Heart left ventricle (tissue), 16 donors: ENCODE results near the gene SNX9. TPM values are rescaled to one million over a fixed set of nuclear protein-coding genes. Genes with fewer than 3 reads are reported as not detected.

Source experiments
- ATAC-seq, 4 donors: fragments of 200-7000 bp; cut with Tn5 transposase; one replicate each; pipeline ENCODE4 v1.9.1; 2020 to 2022; ENCODE audit warnings: moderate library complexity in 4 of 4, mild to moderate bottlenecking in 3 of 4, moderate number of reproducible peaks in 1 of 4
- DNase-seq, 5 donors: peaks; one replicate each; pipeline ENCODE4 v3.0.0-alpha.2; 2020
- H3K27ac ChIP-seq, 12 donors: fragments of 200-600 bp; sonication (generic) in 4 of 12; one replicate each; pipeline versions ENCODE4 v1.5.0 to v1.8.0; 2016 to 2022; ENCODE audit warnings: mild to moderate bottlenecking in 2 of 12
- H3K27me3 ChIP-seq, 9 donors: fragments of 200-600 bp; sonication (generic) in 2 of 9; one replicate each; pipeline versions ENCODE4 v1.5.1 to v1.8.0; 2016 to 2022; ENCODE audit warnings: mild to moderate bottlenecking in 3 of 9
- H3K36me3 ChIP-seq, 9 donors: fragments of 200-600 bp; sonication (generic) in 2 of 9; one replicate each; pipeline versions ENCODE4 v1.5.0 to v1.8.0; 2018 to 2022; ENCODE audit warnings: mild to moderate bottlenecking in 2 of 9
- H3K4me1 ChIP-seq, 12 donors: fragments of 200-600 bp; sonication (generic) in 4 of 12; one replicate each; pipeline versions ENCODE4 v1.5.0 to v1.8.0; 2016 to 2022; ENCODE audit warnings: mild to moderate bottlenecking in 3 of 12
- H3K4me3 ChIP-seq, 12 donors: fragments of 200-600 bp; sonication (generic) in 4 of 12; one replicate each; pipeline versions ENCODE4 v1.5.0 to v1.8.0; 2017 to 2022; ENCODE audit warnings: mild to moderate bottlenecking in 9 of 12, moderate library complexity in 4 of 12
- H3K9me3 ChIP-seq, 12 donors: fragments of 200-600 bp; sonication (generic) in 4 of 12; one replicate each; pipeline versions ENCODE4 v1.5.0 to v1.8.0; 2016 to 2022; ENCODE audit warnings: mild to moderate bottlenecking in 1 of 12
- POLR2A ChIP-seq, 2 donors: fragments of 450-650 bp; IDR thresholded peaks; one replicate each; pipeline ENCODE4 v1.6.1; 2017; ENCODE audit warnings: antibody characterized with exemption in 2 of 2, mild to moderate bottlenecking in 2 of 2, moderate library complexity in 2 of 2
- whole genome bisulfite sequencing, 4 donors: extraction: QIAGEN DNeasy Blood & Tissue Kit in 2 of 4; methylation state at CpG; one replicate each; pipeline versions ENCODE4 v1.1.5 to v1.1.7; 2013 to 2018; 5-methylcytosine and 5-hydroxymethylcytosine counted together
- intact Hi-C, 10 donors: fragments of 100-400 bp; cut with DNase I; formaldehyde crosslinking; loops; one replicate each; pipeline versions ENCODE4 v1.11.1 to v1.14.2; 2022
- polyA plus RNA-seq, 2 donors: library from polyadenylated mRNA; stranded (reverse); fragments of 200-250 nt; gene quantifications; one replicate each; pipeline ENCODE4 v1.2.3, GENCODE V29; 2013
- total RNA-seq, 9 donors: library from RNA; depleted of rRNA in 2 of 9; stranded (reverse); fragments of >200 nt in 2 of 9; fragmentation: NEBNext Ultra II Directional in 3 of 9; extraction: Animal tissue kit (Norgen Biotek cat#: 25700) in 3 of 9; gene quantifications; one replicate each; pipeline versions ENCODE4 v1.1.0 to v1.2.4, GENCODE V29; 2016 to 2023
- TF ChIP-seq, protein P1 (sequence below), 12 donors: fragments of 200-600 bp; sonication (generic) in 4 of 12; IDR thresholded peaks; one replicate each; pipeline versions ENCODE4 v1.5.0 to v1.8.0; 2018 to 2022; ENCODE audit warnings: antibody characterized with exemption in 12 of 12, mild to moderate bottlenecking in 5 of 12
- donor health status: ischemic (EF 13 %, LVEDD 7.1; RV severe dilation, severe dysfunction).
- donor health status: healthy with polysubstance abuse.
- donor health status: DM: no; HTN: yes; CAD: no.
- donor health status: DM: no; HTN: no; CAD: no.
- donor health status: ischemic (EF 25% LVEDD 6.9; RV normal size, moderate dysfunction).
- donor health status: ischemic (EF 25% LVEDD 5.7; RV mildly dilated, moderate dysfunction).
- donor health status: healthy.
- donor health status: DM: yes; HTN: yes; CAD: no.
- donor health status: ischemic (EF 35%, LVEDD 5.7; RV mildly dilated, moderate dysfunction).
- donor health status: nonischemic (EF 11% LVEDD 7.7; RV severe dilation, severe dysfunction).
- donor health status: DM: yes; HTN: yes; CAD: no.
- donor health status: PGD.
- donor health status: ischemic (EF 29% LVEDD 5.4; RV normal size, mild dysfunction).
- donor health status: nonischemic (EF 23%, LVEDD 6.1; RV moderate dilation, normal function).

Gene SNX9
- total and polyA plus RNA-seq, 11 donors = 15.4 to 44.0 (median 30.7) TPM

DNA sequence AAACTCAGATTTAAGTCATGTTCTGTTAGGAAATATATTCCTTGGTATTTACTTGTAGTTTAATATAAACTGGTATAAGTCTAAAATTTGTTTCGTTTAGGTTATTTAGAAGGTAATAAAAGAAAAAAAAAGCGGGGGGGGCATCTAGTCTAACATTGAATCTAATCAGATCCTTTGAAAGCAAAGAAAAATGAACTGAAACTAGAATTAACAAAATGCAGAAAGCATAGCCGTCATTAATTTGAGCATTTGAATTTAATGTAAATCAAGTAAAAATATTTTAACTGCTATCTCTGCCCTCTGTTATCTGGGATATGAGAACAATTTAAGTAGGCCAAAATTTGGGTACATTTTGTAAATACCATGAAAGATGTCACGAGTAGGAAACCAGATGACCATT lies 54.1 kb downstream of the SNX9 start:
- TF ChIP-seq POLR2A (IDR thresholded peaks at IDR 0.05) = no peak
- TF ChIP-seq, protein P1, sequence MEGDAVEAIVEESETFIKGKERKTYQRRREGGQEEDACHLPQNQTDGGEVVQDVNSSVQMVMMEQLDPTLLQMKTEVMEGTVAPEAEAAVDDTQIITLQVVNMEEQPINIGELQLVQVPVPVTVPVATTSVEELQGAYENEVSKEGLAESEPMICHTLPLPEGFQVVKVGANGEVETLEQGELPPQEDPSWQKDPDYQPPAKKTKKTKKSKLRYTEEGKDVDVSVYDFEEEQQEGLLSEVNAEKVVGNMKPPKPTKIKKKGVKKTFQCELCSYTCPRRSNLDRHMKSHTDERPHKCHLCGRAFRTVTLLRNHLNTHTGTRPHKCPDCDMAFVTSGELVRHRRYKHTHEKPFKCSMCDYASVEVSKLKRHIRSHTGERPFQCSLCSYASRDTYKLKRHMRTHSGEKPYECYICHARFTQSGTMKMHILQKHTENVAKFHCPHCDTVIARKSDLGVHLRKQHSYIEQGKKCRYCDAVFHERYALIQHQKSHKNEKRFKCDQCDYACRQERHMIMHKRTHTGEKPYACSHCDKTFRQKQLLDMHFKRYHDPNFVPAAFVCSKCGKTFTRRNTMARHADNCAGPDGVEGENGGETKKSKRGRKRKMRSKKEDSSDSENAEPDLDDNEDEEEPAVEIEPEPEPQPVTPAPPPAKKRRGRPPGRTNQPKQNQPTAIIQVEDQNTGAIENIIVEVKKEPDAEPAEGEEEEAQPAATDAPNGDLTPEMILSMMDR (IDR thresholded peaks at IDR 0.05) = no peak
- no peak overlapping the region for H3K4me3 ChIP-seq
- H3K27me3 ChIP-seq = no peaks in the 10 kb centered on the region
- no peak overlapping the region for H3K27ac ChIP-seq
- H3K9me3 ChIP-seq = no peaks in the 10 kb centered on the region
- whole genome bisulfite sequencing, 4 donors = 88 to 97% (median 95%) methylated on average over 4 of the region's 4 CpGs
- ATAC-seq (no peak), DNase-seq (no peak)
- H3K36me3 ChIP-seq = peaks cover 0 to 84% (median 63%) of the 10 kb centered on the region in 9 donors
- intact Hi-C loops = loop anchor here in 3 of 10 donors (5.0 to 10.0 kb wide), 3 partner anchors 120 to 212 kb away; no protein-coding TSS in a partner anchor
- peaks cover 0 to 14% (median 0%) of the 10 kb centered on the region in 12 donors for H3K4me1 ChIP-seq

DNA sequence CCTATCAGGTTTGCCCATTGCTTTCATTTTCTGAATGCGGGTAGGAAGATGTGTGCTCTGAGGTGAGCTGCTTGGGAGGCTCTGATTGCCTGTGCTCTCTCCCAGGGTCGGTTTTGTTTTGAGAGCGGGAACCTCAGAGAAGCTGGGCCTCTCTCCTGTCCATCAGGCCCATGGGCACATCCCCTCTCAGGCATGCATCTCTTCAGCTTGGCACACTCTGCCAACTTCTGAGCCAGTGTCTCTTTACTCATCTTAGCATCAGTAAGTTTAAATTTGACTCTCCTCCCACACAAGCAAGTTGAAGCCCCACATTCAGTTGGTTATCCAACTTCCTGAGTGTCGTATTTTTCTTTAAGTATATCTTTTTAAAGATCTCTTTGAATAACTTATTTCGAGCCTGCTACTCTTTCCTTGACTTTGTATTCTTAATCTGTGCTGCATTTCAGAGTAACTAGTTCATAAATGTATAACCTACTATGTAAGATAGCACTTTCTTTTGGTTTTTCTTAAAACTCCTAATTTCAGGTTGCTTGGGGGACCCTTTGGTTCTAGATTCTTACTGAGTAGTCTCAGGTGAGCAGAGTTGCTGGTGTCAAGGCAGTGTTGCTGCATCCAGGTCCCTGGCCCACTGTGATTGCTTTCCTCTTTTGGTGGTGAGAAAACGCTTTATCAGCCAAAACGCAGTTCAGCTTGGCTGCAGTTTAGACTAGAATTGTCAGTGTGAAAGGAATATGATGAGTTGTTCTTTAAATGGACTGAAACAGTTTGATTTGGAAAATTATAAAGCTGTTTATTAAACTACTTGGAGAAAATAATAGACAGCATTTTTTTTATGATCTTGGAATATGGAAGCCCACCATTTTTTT lies 54.8 kb downstream of the SNX9 start:
- Histone ChIP-seq H3K36me3 (peaks cover 0 to 79% (median 64%) of the 10 kb centered on the region in 9 donors), H3K27me3 (no peaks in the 10 kb centered on the region), H3K4me3 (no peak overlapping the region), H3K4me1 (peaks cover 0 to 14% (median 0%) of the 10 kb centered on the region in 12 donors), H3K27ac (no peak overlapping the region), H3K9me3 (no peaks in the 10 kb centered on the region)
- 81 to 87% (median 83%) methylated on average over 7 of the region's 7 CpGs for WGBS, 4 donors
- intact Hi-C loops = loop anchor here in 3 of 10 donors (5.0 to 10.0 kb wide), 3 partner anchors 121 to 213 kb away; no protein-coding TSS in a partner anchor
- TF ChIP-seq, protein P1 (IDR thresholded peaks at IDR 0.05) = no peak
- TF ChIP-seq POLR2A (IDR thresholded peaks at IDR 0.05) = no peak
- no peak for DNase-seq
- ATAC-seq = no peak

DNA sequence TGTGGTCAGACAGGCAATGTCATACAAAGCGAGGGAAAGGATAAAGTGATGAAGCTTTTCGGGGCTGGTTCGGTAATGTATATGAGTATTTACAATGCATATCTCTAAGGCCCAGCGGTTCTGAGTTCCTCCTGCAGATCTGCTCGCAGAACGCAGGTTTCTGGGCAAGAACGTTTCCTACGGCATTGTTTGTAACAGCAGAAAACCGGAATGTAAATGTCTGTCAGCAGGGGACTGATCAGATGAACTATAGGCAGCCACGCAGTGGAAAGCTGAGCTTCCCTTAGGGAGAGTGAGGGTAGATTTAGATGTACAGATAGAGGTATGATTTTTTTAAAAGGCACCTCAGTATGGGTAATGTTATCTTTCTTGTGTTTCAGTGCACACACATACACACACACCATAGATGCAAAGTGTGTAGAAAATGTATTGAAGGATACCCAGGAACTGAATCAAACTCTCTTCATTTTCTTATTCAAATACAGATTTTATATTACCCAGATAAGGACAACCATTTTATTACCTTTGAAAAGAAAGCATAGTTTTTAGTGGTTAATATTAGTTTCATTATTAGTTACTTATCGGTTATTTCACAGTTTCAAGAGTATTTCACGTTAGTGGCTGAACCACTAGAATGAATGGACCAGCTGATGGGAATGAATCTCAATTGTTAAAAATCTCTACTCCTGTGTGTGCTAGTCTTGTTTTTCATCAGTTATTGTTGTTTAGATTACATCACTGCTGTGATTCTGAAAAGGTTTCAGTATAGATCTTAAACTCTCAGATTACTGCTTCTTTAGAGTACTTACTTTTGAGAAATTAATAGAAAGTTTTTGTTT lies 56.2 kb downstream of the SNX9 start:
- DNase-seq (no peak), ATAC-seq (no peak)
- H3K4me3 ChIP-seq = no peak overlapping the region
- H3K9me3 ChIP-seq = no peaks in the 10 kb centered on the region
- peaks cover 0 to 82% (median 60%) of the 10 kb centered on the region in 9 donors for H3K36me3 ChIP-seq
- no peaks in the 10 kb centered on the region for H3K27me3 ChIP-seq
- peaks cover 0 to 9% (median 0%) of the 10 kb centered on the region in 12 donors for H3K4me1 ChIP-seq
- no peak overlapping the region for H3K27ac ChIP-seq
- TF ChIP-seq, protein P1 (IDR thresholded peaks at IDR 0.05) = no peak
- no peak for TF ChIP-seq POLR2A (IDR thresholded peaks at IDR 0.05)
- intact Hi-C loops = loop anchor here in 3 of 10 donors (5.0 to 10.0 kb wide), 3 partner anchors 122 to 214 kb away; no protein-coding TSS in a partner anchor
- 94 to 96% (median 95%) methylated on average over 12 of the region's 12 CpGs for WGBS, 4 donors
